DND-41 (cell line): ENCODE results near the gene MYL4.
"Not testable (repeated sequence)": the region's sequence is repeated elsewhere in the genome, so short reads cannot be mapped to it uniquely, and the experiment has no call there.

Experiments used
- ATAC-seq: fragments of 200-7000 bp; cut with Tn5 transposase; 3 replicates; pipeline ENCODE4 v1.9.1; 2021; ENCODE audit warnings: low read depth; ENCODE audit not compliant: insufficient read depth
- DNase-seq: peaks from one replicate; pipeline ENCODE4 v3.0.0-alpha.2; 2020
- H2AFZ ChIP-seq: 2 replicates; pipeline ENCODE4 v1.6.0; 2012; ENCODE audit warnings: low read depth, low read length
- H3K27ac ChIP-seq: 2 replicates; pipeline ENCODE4 v1.5.1; 2012; ENCODE audit warnings: low read length, inconsistent platforms
- H3K27me3 ChIP-seq: fragments of 200-600 bp; sonication (generic); 2 replicates; pipeline ENCODE4 v1.6.0; 2012; ENCODE audit warnings: low read length, mild to moderate bottlenecking, inconsistent platforms; ENCODE audit not compliant: insufficient read depth, poor library complexity
- H3K36me3 ChIP-seq: 2 replicates; pipeline ENCODE4 v1.5.1; 2012; ENCODE audit warnings: low read length, inconsistent platforms; ENCODE audit not compliant: insufficient read depth
- H3K4me1 ChIP-seq: 2 replicates; pipeline ENCODE4 v1.5.1; 2012; ENCODE audit warnings: mild to moderate bottlenecking, low read length; ENCODE audit not compliant: insufficient read depth
- H3K4me2 ChIP-seq: 2 replicates; pipeline ENCODE4 v1.6.0; 2012; ENCODE audit warnings: mild to moderate bottlenecking, moderate library complexity, low read length, inconsistent platforms; ENCODE audit not compliant: insufficient read depth
- H3K4me3 ChIP-seq, 2 experiments: fragments of 200-600 bp in 1 of 2; shearing (Covaris generic) in 1 of 2; 2 replicates each; pipeline ENCODE4 v1.5.1; 2012 to 2016; ENCODE audit warnings: inconsistent platforms in 2 of 2, low read length in 2 of 2, mild to moderate bottlenecking in 2 of 2, low read depth in 1 of 2, moderate library complexity in 1 of 2
- H3K79me2 ChIP-seq: 2 replicates; pipeline ENCODE4 v1.6.0; 2012; ENCODE audit warnings: low read length, inconsistent platforms; ENCODE audit not compliant: insufficient read depth
- H3K9ac ChIP-seq: 2 replicates; pipeline ENCODE4 v1.6.0; 2012; ENCODE audit warnings: low read depth, mild to moderate bottlenecking, inconsistent platforms, low read length, moderate library complexity
- H3K9me3 ChIP-seq: 2 replicates; pipeline ENCODE4 v1.5.1; 2012; ENCODE audit warnings: low read length, moderate library complexity, mild to moderate bottlenecking, inconsistent platforms; ENCODE audit not compliant: insufficient read depth, severe bottlenecking
- H4K20me1 ChIP-seq: 2 replicates; pipeline ENCODE4 v1.6.0; 2012; ENCODE audit warnings: low read length; ENCODE audit not compliant: insufficient read depth
- EZH2 ChIP-seq: IDR thresholded peaks from 3 replicates; pipeline ENCODE4 v1.6.1; 2012; ENCODE audit warnings: borderline replicate concordance, low read depth, mild to moderate bottlenecking, moderate library complexity, low read length, inconsistent platforms; ENCODE audit not compliant: severe bottlenecking
- TF ChIP-seq, protein P1 (sequence below): IDR thresholded peaks from 2 replicates; pipeline ENCODE4 v1.5.1; 2012; ENCODE audit warnings: borderline replicate concordance, low read length, moderate library complexity, mild to moderate bottlenecking; ENCODE audit not compliant: poor library complexity, severe bottlenecking; ENCODE audit errors: extremely low read depth

The MYL4 gene

DNA sequence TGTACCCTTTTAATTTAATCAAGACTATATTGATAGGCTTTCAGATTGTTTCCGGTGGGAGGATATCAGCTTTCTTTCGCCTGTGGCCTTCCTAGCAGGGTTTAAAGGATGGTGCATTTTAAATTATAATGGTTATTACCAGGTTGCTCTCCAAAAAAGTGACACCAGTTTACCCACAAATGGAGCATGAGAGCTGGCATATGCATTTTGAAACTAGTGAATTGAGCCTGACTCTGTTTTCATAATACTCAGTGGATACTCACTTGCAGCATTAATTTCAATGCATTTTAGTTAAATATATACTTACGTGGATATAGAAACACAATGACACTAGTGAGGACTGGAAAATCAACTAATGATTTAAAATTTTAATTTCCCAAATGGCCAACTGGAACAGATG is 5.8 kb downstream of the MYL4 start:
- DNase-seq (no peak), ATAC-seq (no peak)
- peaks cover 14% of the 10 kb centered on the region for H3K4me1 ChIP-seq
- no peak for TF ChIP-seq EZH2
- TF ChIP-seq, protein P1, sequence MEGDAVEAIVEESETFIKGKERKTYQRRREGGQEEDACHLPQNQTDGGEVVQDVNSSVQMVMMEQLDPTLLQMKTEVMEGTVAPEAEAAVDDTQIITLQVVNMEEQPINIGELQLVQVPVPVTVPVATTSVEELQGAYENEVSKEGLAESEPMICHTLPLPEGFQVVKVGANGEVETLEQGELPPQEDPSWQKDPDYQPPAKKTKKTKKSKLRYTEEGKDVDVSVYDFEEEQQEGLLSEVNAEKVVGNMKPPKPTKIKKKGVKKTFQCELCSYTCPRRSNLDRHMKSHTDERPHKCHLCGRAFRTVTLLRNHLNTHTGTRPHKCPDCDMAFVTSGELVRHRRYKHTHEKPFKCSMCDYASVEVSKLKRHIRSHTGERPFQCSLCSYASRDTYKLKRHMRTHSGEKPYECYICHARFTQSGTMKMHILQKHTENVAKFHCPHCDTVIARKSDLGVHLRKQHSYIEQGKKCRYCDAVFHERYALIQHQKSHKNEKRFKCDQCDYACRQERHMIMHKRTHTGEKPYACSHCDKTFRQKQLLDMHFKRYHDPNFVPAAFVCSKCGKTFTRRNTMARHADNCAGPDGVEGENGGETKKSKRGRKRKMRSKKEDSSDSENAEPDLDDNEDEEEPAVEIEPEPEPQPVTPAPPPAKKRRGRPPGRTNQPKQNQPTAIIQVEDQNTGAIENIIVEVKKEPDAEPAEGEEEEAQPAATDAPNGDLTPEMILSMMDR, result no peak
- H3K79me2 ChIP-seq, result no peaks in the 10 kb centered on the region
- no peaks in the 10 kb centered on the region for H3K9me3 ChIP-seq
- H3K4me3 ChIP-seq, result no peak overlapping the region
- no peak overlapping the region for H2AFZ ChIP-seq
- no peak overlapping the region for H3K27ac ChIP-seq
- H3K4me2 ChIP-seq, result no peak overlapping the region
- no peak overlapping the region for H3K9ac ChIP-seq
- H4K20me1 ChIP-seq, result no peaks in the 10 kb centered on the region
- H3K36me3 ChIP-seq, result no peaks in the 10 kb centered on the region
- H3K27me3 ChIP-seq, result peaks cover 16% of the 10 kb centered on the region

DNA sequence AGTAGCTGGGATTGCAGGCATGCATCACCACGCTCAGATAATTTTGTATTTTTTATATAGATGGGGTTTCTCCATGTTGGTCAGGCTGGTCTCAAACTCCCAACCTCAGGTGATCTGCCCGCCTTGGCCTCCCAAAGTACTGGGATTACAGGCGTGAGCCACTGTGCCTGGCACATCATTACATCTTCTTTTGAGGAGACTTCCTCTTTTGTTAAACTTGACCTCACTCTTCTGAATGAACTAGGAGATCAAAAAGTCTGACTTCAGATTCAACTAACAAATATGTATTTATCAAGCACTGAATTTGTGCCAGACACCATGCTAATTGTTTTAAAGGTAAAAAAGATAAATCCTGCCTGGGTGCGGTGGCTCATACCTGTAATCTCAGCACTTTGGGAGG is 7.7 kb downstream of the MYL4 start:
- DNase-seq, H4K20me1 ChIP-seq, H3K4me2 ChIP-seq, ATAC-seq, H3K9me3 ChIP-seq, H3K79me2 ChIP-seq, H3K36me3 ChIP-seq, H3K27ac ChIP-seq, H2AFZ ChIP-seq, H3K4me3 ChIP-seq, H3K9ac ChIP-seq: not testable (repeated sequence)
- H3K27me3 ChIP-seq, result peaks cover 16% of the 10 kb centered on the region
- H3K4me1 ChIP-seq, result peaks cover 24% of the 10 kb centered on the region

DNA sequence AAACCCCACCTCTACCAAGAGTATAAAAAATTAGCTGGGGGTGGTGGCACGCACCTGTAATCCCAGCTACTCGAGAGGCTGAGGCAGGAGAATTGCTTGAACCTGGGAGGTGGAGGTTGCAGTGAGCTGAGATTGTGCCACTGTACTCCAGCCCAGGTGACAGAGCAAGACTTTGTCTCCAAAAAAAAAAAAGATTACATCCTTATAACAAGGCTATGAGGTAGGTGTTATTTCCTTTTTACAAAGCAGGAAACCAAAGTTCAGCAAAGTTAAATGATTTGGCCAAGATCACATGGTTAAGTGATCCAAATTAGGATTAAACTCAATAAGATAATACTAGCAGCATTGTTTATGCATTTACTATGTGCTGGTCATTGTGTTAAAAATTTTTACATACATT is 8.1 kb downstream of the MYL4 start:
- not testable (repeated sequence) for ATAC-seq, H4K20me1 ChIP-seq, DNase-seq, H3K9me3 ChIP-seq, H2AFZ ChIP-seq, H3K4me3 ChIP-seq, H3K4me2 ChIP-seq, H3K36me3 ChIP-seq, H3K79me2 ChIP-seq, H3K9ac ChIP-seq, H3K27ac ChIP-seq
- Histone ChIP-seq H3K27me3 (peaks cover 14% of the 10 kb centered on the region), H3K4me1 (peaks cover 24% of the 10 kb centered on the region)

DNA sequence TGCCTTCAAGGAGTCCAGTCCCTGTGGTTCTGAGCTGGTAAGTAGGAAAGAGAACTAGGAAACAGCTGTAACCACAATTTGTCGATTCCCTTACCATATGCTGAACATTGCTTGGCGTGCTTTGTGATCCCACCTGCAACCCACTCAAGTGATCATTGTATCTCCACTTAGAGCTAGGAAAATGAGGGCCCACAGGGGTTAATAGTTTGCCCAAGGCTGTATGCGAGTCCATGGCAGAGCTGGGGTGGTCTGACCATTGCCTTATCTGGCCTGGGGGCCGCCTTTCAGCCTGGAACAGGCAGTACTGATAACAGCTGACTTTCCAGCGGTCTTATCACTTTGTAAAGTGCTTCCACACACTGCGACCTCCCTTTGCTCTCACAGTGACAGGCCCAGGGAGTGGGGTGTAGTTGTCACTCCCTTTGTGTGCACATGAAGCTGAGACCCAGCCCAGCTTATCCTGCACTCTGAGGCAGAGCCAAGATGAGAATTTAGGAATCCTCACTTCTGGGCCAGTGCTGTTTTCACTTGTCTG is 9.8 kb downstream of the MYL4 start:
- Histone ChIP-seq H3K27me3 (peaks cover 2% of the 10 kb centered on the region), H3K4me2 (no peak overlapping the region), H2AFZ (no peak overlapping the region)

More for the DNA sequence above, 9.8 kb downstream of the MYL4 start:
- Histone ChIP-seq H3K9me3 (no peaks in the 10 kb centered on the region), H3K4me3 (no peak overlapping the region), H3K9ac (no peak overlapping the region), H3K36me3 (no peaks in the 10 kb centered on the region), H3K27ac (no peak overlapping the region), H4K20me1 (no peaks in the 10 kb centered on the region), H3K79me2 (no peaks in the 10 kb centered on the region), H3K4me1 (peaks cover 24% of the 10 kb centered on the region)
- ATAC-seq, result peak; percentile 27; the same call in 1 of the 3 replicates
- peak; percentile 21 for DNase-seq
- TF ChIP-seq EZH2, result no peak
- TF ChIP-seq, protein P1, result no peak
